SK-N-SH treated with all-trans-retinoic acid at 6 μM for 48 hours (cell line): ENCODE measurements around the gene COL24A1.

Experiments
- ATAC-seq: fragments of 200-7000 bp; cut with Tn5 transposase; 3 replicates; pipeline ENCODE4 v1.9.1; 2020; ENCODE audit warnings: mild to moderate bottlenecking, moderate library complexity
- ARNTL ChIP-seq: fragments of 450-650 bp; formaldehyde crosslinking; IDR thresholded peaks from 2 replicates; pipeline ENCODE4 v1.5.0; 2020; ENCODE audit warnings: low read depth, mild to moderate bottlenecking, moderate library complexity, borderline replicate concordance
- BACH2 ChIP-seq: fragments of 250-450 bp; sonication (Bioruptor Pico); IDR thresholded peaks from 2 replicates; pipeline ENCODE4 v1.9.0; 2021; ENCODE audit warnings: mild to moderate bottlenecking, borderline replicate concordance
- CREB5 ChIP-seq: fragments of 250-450 bp; sonication (Bioruptor Pico); IDR thresholded peaks from 2 replicates; pipeline ENCODE4 v1.5.1; 2020; ENCODE audit warnings: low read depth, mild to moderate bottlenecking, moderate library complexity
- CSDC2 ChIP-seq: fragments of 250-450 bp; sonication (Bioruptor Pico); IDR thresholded peaks from 2 replicates; pipeline ENCODE4 v1.5.0; 2020; ENCODE audit warnings: mild to moderate bottlenecking, moderate library complexity
- CSRNP3 ChIP-seq: fragments of 250-450 bp; sonication (Bioruptor Pico); IDR thresholded peaks from 2 replicates; pipeline ENCODE4 v1.5.1; 2021; ENCODE audit warnings: mild to moderate bottlenecking, moderate library complexity
- ESRRG ChIP-seq: fragments of 250-450 bp; sonication (Bioruptor Pico); IDR thresholded peaks from 2 replicates; pipeline ENCODE4 v1.6.1; 2021; ENCODE audit warnings: mild to moderate bottlenecking
- GLIS3 ChIP-seq: fragments of 250-450 bp; sonication (Bioruptor Pico); IDR thresholded peaks from 2 replicates; pipeline ENCODE4 v1.5.0; 2020; ENCODE audit warnings: mild to moderate bottlenecking, moderate library complexity
- ISL1 ChIP-seq: fragments of 250-450 bp; sonication (Bioruptor Pico); IDR thresholded peaks from 2 replicates; pipeline ENCODE4 v2.1.2; 2022; ENCODE audit warnings: mild to moderate bottlenecking, moderate library complexity
- OSR1 ChIP-seq: fragments of 250-450 bp; sonication (Bioruptor Pico); IDR thresholded peaks from 2 replicates; pipeline ENCODE4 v1.8.0; 2022; ENCODE audit warnings: moderate library complexity, mild to moderate bottlenecking, inconsistent platforms
- PPARA ChIP-seq: fragments of 250-450 bp; sonication (Bioruptor Pico); IDR thresholded peaks from 2 replicates; pipeline ENCODE4 v1.5.0; 2020; ENCODE audit warnings: mild to moderate bottlenecking, borderline replicate concordance
- RARB ChIP-seq: fragments of 250-450 bp; sonication (Bioruptor Pico); IDR thresholded peaks from 2 replicates; pipeline ENCODE4 v1.8.0; 2021; ENCODE audit warnings: mild to moderate bottlenecking, moderate library complexity
- SNAI2 ChIP-seq: fragments of 250-450 bp; sonication (Bioruptor Pico); IDR thresholded peaks from 2 replicates; pipeline ENCODE4 v1.5.0; 2020; ENCODE audit warnings: mild to moderate bottlenecking, moderate library complexity
- TCF4 ChIP-seq: fragments of 250-450 bp; sonication (Bioruptor Pico); IDR thresholded peaks from 2 replicates; pipeline ENCODE4 v1.8.0; 2021; ENCODE audit warnings: mild to moderate bottlenecking, moderate library complexity, borderline replicate concordance
- TOX ChIP-seq: fragments of 250-450 bp; sonication (Bioruptor Pico); IDR thresholded peaks from 2 replicates; pipeline ENCODE4 v1.8.0; 2021; ENCODE audit warnings: mild to moderate bottlenecking, moderate library complexity, borderline replicate concordance
- TSHZ2 ChIP-seq: fragments of 250-450 bp; sonication (Bioruptor Pico); IDR thresholded peaks from 2 replicates; pipeline ENCODE4 v1.5.0; 2020; ENCODE audit warnings: mild to moderate bottlenecking, moderate library complexity
- ZC3H10 ChIP-seq: fragments of 250-450 bp; sonication (Bioruptor Pico); IDR thresholded peaks from 2 replicates; pipeline ENCODE4 v1.5.1; 2021; ENCODE audit warnings: mild to moderate bottlenecking, moderate library complexity
- ZFP30 ChIP-seq: fragments of 450-650 bp; formaldehyde crosslinking; IDR thresholded peaks from 2 replicates; pipeline ENCODE4 v1.5.0; 2022; ENCODE audit warnings: mild to moderate bottlenecking, moderate library complexity
- ZNF565 ChIP-seq: fragments of 450-650 bp; formaldehyde crosslinking; conservative IDR thresholded peaks from 2 replicates; pipeline ENCODE4 v1.5.0; 2020; ENCODE audit warnings: low read depth, mild to moderate bottlenecking, moderate library complexity
- ZNF70 ChIP-seq: fragments of 450-650 bp; formaldehyde crosslinking; IDR thresholded peaks from 2 replicates; pipeline ENCODE4 v1.5.0; 2020; ENCODE audit warnings: mild to moderate bottlenecking, moderate library complexity
- ZNF8 ChIP-seq: fragments of 450-650 bp; formaldehyde crosslinking; IDR thresholded peaks from 2 replicates; pipeline ENCODE4 v1.5.0; 2020; ENCODE audit warnings: mild to moderate bottlenecking, moderate library complexity

Gene COL24A1

GRCh38 chr1:86155807-86156565, 586 bp downstream of the COL24A1 start:
- TF ChIP-seq SNAI2 (CRISPR knock-in tag) = no peak
- TF ChIP-seq CSRNP3 (CRISPR knock-in tag) = no peak
- no peak for TF ChIP-seq TCF4 (CRISPR knock-in tag)
- TF ChIP-seq RARB = no peak
- no peak for TF ChIP-seq ZNF565 (CRISPR knock-in tag)
- no peak for TF ChIP-seq ARNTL (CRISPR knock-in tag)
- no peak for TF ChIP-seq ZNF8 (CRISPR knock-in tag)
- TF ChIP-seq, all 23 proteins: peak for 0
- ATAC-seq = peak; percentile 56

GRCh38 chr1:86155051-86155806, 1.3 kb downstream of the COL24A1 start:
- TF ChIP-seq BACH2 (CRISPR knock-in tag) (no peak), ESRRG (CRISPR knock-in tag) (no peak), CSDC2 (CRISPR knock-in tag) (no peak), ZFP30 (CRISPR knock-in tag) (no peak), ISL1 (no peak), ZNF70 (CRISPR knock-in tag) (no peak), RARB (no peak), CREB5 (CRISPR knock-in tag) (no peak)
- ATAC-seq = peak; percentile 48

GRCh38 chr1:86154571-86155050, 2.0 kb downstream of the COL24A1 start:
- peak; percentile 30 for ATAC-seq
- TF ChIP-seq TSHZ2 (CRISPR knock-in tag) (no peak), ARNTL (CRISPR knock-in tag) (no peak), ZNF565 (CRISPR knock-in tag) (no peak), ISL1 (no peak), ZNF8 (CRISPR knock-in tag) (no peak), RARB (no peak), CREB5 (CRISPR knock-in tag) (no peak), BACH2 (CRISPR knock-in tag) (no peak), ESRRG (CRISPR knock-in tag) (no peak), ZFP30 (CRISPR knock-in tag) (no peak), ZNF70 (CRISPR knock-in tag) (no peak)

GRCh38 chr1:86153836-86154235, 2.7 kb downstream of the COL24A1 start:
- no peak for ATAC-seq
- TF ChIP-seq CREB5 (CRISPR knock-in tag) (no peak), ZC3H10 (CRISPR knock-in tag) (no peak), TCF4 (CRISPR knock-in tag) (no peak), ZNF565 (CRISPR knock-in tag) (no peak), GLIS3 (CRISPR knock-in tag) (no peak), CSDC2 (CRISPR knock-in tag) (no peak), OSR1 (no peak), RARB (no peak), ARNTL (CRISPR knock-in tag) (no peak), TSHZ2 (CRISPR knock-in tag) (no peak), ZNF8 (CRISPR knock-in tag) (no peak), PPARA (CRISPR knock-in tag) (no peak), SNAI2 (CRISPR knock-in tag) (no peak), TOX (CRISPR knock-in tag) (no peak), BACH2 (CRISPR knock-in tag) (no peak), ZNF70 (CRISPR knock-in tag) (no peak)
